Activated CD4-positive, alpha-beta T cell treated with anti-CD3 and anti-CD28 coated beads, Interleukin-10, Interleukin-2, amounts not matched to agents 100 ng/mL and 50 ng/mL, durations not matched to agents 16 hours and 8 hours (primary cell): ENCODE measurements around the gene SLC10A3.
A peak's percentile ranks its signal among the peaks of the same experiment; 100 is the strongest.

Source experiments
- DNase-seq: peaks from one replicate; pipeline ENCODE4 v3.0.0-alpha.2; 2020

SLC10A3 gene

DNA sequence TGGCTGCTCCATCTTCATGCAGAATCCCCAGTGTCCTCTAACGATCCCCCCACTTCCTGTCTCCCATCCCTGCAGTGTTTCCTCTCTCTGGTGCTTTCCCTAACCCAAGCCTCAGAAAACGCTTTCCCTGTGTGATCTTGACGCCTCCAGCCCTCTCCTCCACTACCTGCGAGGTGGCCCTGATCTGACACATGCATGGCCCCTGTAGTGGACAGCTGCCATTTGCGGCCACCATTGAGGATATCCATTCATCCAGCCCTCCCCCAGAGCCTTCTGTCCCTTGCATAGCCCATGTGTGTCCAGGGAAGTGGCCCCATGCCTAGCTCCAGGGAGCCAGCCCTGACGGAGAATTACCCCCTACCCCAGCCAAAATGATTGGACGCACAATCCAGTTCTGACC lies 7.1 kb downstream of the SLC10A3 start:
- no peak for DNase-seq

DNA sequence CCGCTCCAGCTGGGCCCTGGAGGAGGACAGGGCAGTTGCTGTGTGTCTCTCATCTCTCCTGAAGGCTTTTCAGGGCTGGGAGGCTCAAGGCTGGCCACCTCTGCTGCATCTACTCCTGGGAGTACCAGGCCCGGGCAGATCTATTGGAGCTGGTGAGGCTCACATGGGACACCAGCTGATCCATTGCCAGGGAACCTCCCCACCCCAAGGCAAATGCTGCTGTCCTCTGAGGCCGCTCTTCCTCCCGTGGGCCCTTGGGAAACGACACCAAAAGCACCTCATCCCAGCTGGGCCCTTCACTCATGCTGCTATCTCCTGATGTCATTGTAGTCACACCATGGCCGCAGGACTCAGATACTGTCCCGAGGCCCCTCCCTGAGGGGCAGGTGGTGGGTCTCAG lies 7.6 kb downstream of the SLC10A3 start:
- DNase-seq: no peak

DNA sequence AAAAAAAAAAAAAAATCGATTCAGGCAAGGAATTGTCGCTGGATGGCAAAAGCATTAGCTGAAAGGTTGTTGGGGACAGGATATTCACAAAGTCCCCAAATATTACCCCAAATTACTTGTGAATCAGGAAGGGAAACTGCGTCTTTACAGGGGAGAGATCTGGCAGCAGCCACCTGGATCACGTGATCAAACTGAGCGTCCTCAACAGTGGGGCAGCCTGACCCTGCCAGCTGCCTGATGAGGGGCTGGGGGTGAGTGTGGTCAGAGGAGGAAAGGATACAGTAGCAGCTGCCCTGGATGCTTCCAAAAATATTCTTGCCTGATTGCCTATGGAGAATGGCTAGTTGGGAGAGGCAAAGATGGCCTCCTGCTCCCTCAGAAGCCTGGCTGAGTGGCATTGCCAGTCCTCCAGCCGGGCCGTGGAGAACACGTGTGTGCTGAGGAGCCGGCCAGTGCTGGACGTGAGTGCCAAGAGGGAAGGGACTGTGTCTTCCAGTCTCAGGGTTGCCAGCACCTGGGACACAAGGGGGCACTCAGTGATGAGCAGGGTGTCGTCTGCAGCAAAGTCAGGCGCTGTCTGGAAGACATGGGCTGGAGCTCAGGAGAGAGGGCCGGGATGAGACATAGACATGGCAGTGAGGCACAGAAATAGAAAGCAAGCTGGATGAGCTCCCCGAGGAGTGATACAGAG lies 8.4 kb downstream of the SLC10A3 start:
- no peak for DNase-seq

DNA sequence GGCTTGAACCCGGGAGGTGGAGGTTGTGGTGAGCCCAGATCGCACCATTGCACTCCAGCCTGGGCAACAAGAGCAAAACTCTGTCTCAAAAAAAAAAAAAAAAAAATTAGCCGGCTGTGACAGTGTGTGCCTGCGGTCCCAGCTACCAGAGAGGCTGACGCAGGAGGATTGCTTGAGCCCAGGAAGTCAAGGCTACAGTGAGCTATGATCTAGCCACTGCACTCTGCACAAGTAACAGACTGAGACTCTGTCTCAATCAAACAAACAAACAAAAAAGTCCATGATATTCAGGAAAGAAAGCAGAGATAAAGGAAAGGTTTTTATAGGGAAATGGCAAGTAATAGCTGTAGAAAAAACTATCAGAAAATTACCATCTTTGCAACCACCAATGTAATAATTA lies 9.2 kb downstream of the SLC10A3 start:
- no peak for DNase-seq

DNA sequence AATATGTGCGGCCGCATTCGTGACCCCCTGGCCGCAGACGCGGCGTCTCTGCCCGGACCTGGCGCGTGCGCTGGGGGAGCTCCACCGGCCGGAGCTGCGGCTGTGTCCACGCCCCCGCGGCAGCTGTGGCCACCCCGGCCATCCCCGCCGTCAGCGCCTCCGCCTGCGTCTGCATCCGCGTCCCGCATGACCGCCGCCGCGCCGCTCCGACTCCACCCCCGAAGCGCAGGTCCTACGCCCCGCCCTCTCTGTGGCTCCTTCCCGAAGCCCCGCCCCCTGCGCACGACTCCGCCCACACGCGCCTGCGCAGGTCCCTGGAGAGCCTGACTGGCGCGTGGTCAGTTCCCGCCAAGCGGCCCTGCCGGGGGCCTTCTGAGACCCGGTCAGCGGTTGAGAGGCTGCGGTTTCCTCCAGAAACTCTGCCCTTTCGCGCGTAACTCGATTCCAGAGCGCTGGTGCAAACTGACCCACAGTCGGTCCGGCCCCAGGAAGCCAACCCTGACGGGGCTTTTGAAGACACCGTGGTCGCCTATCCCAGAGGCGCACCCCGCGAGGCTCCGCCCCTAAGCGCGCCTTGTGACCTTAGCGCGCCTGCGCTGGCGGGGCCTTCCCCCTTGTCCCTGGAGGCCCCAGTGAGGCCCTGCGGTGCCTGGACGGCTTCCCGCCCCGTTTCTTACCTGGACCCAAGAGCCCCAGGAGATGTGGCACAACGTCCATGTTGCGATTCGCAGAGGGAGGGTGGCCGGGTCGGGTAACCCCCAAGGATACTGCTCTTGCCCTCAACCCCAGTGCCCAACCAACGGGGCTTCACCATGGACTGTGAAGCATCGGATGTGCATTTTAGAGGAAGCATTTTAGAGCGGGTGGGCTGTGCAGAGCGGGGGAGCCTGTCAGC lies 11.5 kb downstream of the SLC10A3 start, which contains the start of gene LAGE3:
TSS of gene LAGE3 (minus strand) at position 554 of the 895 bp plus-strand sequence. CDS start at position 188, 366 bp downstream.
- peak; percentile 95 for DNase-seq

DNA sequence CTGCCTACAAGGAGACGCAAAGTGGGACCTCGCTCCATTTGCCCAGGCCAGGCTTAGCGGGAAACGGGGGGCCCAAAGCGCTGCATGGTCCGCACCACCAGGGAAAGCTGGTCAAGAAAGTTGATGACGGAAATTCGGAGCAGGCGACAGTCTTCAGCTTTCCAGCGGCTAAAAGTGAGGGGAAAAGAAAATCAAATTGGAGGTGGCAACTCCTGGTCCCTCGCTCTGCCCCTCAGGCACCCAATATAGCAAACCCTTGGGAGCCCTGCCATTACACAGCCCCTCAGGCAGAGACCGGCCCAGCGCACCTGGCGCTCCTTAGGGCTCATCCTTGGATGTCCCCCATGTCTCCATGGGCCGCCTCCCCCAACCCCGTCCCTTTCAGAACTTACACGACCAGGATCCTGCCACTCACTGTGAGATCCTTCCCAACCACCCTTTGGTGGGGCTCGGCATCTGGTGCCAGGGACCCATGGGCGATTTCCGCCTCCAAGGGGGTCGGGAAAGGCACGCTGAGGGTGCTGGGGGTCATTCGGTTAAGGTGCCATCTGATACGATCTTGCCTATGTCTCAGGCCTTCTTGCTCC lies 12.4 kb downstream of the SLC10A3 start:
- DNase-seq: no peak

DNA sequence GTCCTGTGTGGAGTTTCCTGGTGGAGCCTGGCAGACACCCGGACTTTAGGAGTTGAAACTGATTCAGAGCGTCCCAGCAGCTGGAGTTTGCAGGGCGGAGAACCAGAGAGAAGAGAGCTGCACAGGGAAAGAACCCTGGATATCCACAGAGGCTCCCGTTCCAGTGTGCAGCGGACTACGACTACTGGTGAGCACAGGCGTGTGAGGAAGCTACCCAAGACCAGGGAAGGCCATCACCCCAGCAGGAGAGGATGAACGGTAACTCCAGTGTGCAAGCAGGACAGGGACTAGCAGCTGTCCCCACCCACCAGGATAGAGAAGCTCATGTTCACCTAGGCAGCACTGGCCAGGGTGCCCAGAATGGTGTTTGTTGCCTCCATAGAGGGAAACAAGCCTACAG lies 13.6 kb downstream of the SLC10A3 start:
- no peak for DNase-seq

DNA sequence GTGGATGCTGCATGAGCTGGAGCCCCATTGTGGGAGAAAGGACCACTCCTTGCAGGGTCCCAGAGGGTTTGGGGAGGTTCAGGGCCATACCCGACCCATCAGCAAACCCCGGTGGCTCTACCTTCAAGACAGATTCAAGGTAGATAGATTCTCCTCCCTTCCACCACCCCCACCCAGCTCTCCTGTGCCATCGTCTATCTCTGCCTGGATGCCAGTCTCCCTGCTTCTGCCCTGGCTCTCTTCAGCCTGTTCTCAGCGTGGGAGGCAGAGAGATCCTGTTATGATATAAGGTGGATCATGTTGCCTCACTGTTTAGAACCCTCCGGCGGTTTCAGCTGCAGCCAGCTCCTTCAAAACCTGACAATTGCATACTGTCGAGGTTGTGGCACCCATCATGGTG lies 16.7 kb downstream of the SLC10A3 start:
- DNase-seq: no peak

DNA sequence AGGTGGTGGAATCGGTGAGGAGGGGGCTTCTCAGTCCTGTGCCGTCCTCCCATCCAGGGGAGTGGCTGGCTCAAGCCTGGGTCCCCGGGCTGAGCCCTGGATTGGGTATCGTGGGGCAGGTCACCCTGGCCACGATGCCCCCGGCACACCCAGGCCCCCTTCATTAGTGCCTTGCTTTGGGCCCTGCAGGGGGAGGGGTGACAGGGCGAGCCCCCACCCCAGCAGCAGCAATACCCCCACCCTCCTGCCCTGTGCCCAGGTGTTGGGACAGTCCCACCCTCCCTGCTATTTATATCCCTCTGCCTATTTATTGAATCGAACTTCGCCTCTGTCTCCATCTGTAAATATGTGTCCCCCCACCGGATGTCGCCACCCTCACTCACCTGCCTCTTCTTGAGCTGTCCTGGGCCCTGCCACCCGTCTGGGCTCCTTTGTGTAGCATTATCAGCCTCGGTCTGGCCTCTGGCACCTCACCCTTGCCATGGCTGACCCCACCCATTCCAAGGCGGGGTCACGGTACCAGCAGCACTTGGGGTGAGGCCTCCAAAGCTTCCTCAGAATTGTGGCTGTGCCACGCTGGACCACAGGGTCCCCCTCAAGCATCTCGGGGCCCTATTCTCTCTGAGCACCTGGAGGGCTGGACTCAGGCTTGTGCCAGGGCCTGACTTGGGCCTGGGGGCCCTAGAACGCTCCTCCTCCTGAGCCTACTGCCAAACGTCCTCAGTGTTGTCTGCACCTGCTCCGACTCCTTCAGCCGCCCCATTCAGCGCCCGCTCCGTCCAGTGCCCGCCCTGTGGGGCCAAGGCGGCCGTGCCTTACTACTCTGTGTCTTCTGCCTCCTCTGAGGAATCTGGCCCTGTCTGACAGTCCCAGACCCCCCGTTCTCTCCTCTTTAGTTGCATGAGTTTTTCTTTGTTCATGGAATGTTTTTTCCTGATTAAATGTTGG lies 17.5 kb downstream of the SLC10A3 start:
- DNase-seq: no peak

DNA sequence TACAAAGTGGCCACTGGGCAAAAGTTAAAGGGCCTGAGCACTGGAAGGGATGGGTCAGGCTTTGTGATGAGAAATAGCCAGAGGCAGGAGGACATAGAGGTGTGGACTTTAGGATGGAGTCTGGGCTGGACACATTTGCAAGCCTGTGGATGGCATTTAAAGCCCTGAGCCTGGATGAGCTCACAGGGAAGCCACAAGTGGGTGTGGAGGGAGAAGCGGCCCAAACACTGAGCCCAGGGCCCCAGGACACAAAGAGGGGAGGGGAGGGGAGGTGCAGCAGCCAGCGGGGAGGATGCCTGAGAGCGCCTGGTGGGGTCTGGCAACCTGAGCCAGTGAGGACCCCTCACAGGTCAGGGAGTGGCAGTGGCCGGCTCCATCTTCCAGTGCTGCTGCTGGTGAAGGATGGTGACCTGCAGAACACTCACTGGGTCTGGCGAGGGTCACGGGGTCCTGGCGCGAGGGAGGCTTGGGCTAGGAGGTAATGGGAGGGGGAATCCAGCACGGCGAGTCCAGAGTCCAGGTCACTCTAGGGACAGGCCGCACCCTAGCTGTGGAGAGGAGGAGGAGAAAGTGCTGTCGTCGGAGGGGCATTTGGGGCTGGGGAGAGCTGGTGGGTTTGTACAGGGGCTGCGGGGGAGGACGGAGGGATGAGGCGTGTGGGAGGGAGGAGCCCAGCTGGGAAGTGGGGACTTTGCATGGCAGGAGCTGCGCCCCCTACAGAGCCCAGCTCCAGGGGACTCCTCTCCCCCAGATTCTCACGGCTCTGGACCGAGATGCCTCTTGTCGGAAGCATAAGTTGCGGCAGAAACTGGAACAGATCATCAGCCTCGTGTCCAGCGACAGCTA lies 18.4 kb downstream of the SLC10A3 start:
- no peak for DNase-seq

DNA sequence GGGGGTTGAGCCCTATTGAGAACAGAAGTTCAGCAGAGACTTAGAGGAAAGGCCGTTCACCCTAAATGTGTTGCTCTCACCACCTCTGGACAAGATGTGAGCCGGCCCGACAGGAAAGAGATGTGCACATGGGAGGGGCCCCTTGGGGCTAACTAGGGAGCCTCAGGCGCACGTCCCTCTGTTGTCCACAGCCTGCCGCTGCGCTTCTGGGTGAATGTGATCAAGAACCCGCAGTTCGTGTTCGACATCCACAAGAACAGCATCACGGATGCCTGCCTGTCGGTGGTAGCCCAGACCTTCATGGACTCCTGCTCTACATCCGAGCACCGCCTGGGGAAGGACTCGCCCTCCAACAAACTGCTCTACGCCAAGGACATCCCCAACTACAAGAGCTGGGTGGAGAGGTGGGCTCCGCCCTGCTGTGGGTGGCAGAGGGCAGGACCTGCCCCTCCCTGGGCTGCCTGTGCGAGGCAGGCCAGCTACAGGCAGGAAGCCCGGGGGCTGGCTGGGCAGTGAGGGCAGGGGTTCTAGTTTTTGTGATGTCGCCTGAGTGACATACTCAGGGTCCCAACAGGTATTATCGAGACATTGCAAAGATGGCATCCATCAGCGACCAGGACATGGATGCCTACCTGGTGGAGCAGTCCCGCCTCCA lies 19.4 kb downstream of the SLC10A3 start:
- no peak for DNase-seq

DNA sequence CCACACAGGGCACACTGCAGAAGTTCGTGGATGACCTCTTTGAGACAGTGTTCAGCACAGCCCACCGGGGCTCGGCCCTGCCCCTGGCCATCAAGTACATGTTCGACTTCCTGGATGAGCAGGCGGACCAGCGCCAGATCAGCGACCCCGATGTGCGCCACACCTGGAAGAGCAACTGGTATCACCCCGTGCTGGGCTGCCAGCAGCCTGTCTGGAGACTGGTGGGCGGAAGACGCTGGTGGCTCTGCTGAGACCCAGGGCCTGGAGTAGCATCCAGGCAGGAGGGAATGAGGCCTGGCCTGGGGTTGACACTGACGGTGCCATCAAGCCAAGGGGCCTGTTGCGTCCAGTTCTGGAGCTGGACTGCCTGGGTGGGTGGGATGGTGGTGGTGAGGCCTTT lies 20.0 kb downstream of the SLC10A3 start:
- DNase-seq: no peak

DNA sequence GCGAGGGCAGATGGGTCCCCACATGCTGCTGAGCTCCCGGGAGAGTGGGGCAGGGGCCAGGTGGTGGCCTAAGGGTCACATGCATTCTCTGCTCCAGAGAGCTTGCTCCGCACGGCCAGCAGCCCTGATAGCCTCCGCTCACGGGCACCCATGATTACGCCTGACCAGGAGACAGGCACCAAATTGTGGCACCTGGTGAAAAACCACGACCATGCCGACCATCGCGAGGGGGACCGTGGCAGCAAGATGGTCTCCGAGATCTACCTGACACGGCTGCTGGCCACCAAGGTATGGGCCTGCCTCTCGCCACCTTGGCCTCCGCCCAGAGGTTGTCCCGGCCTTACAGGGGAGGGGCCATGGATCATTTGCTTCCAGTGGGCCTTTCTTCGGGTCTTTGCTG lies 20.5 kb downstream of the SLC10A3 start:
- DNase-seq: no peak

DNA sequence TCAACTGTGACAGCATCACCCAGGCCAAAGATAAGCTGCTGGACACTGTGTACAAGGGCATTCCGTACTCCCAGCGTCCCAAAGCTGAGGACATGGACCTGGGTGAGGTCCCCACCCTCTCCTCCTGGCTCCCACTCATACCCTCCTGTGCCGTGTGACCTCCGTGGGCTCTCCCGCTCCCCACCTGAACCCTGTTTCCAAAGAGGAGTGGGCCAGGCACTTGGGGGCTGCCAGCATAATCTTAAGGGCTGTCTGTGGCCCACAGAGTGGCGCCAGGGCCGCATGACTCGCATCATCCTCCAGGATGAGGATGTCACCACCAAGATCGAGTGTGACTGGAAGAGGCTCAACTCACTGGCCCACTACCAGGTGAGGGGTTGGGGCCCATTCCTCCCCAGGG lies 21.3 kb downstream of the SLC10A3 start:
- no peak for DNase-seq

DNA sequence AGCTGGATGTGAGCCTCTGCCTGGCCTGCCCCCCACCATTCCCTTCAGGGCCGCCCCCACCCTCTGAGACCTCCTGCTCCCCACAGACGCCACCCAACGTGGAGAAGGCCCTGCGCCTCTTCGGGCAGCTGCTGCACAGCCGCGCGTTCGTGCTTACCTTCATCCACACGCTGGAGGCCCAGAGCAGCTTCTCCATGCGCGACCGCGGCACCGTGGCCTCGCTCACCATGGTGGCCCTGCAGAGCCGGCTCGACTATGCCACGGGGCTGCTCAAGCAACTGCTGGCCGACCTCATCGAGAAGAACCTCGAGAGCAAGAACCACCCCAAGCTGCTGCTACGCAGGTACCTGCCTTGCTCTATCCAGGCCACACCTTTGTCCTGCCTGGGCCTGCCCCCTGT lies 22.2 kb downstream of the SLC10A3 start:
- no peak for DNase-seq

DNA sequence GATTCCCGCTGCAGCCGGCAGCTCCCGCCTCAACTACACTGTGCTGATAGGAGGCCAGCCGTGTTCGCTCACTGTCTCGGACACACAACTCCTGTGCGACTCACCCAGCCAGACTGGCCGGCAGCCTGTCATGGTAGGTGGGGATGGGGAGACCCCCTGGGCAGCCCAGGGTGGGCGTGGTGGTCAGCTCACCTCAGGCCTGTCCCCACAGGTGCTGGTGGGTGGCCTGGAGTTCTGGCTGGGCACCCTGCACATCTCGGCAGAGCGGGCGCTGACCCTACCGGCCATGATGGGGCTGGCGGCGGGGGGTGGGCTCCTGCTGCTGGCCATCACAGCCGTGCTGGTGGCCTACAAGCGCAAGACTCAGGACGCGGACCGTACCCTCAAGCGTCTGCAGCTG lies 22.9 kb downstream of the SLC10A3 start:
- no peak for DNase-seq

DNA sequence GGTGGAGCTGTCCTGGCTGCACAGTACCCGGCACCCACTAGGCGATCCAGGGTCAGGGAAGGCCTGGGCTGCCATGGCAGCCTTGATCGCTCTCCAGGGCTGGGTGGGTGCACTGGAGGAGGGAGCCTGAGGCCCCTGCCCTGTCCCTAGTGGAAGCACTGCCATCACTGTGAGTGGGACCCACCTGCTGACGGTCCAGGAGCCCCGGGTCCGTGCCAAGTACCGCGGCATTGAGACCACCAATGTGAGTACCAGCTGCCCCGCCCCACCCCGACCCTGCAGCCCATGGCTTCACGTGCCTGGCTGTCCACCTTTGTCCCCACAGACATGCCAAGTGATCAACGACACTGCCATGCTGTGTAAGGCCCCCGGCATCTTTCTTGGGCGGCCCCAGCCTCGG lies 23.5 kb downstream of the SLC10A3 start:
- DNase-seq: no peak

DNA sequence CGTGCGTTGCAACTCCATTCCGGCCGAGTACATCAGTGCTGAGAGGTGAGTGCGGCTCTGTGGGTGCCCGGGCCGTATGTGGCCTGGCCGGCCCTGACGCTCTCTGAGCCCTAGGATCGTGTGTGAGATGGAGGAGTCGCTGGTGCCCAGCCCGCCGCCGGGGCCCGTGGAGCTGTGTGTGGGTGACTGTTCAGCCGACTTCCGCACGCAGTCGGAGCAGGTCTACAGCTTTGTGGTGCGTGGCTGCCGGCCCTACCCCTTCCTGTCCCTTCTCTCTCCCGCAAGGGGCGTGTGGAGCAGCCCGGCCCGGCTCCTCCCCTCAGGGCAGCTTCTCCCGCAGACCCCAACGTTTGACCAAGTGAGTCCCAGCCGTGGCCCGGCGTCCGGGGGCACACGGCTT lies 24.4 kb downstream of the SLC10A3 start:
- no peak for DNase-seq

DNA sequence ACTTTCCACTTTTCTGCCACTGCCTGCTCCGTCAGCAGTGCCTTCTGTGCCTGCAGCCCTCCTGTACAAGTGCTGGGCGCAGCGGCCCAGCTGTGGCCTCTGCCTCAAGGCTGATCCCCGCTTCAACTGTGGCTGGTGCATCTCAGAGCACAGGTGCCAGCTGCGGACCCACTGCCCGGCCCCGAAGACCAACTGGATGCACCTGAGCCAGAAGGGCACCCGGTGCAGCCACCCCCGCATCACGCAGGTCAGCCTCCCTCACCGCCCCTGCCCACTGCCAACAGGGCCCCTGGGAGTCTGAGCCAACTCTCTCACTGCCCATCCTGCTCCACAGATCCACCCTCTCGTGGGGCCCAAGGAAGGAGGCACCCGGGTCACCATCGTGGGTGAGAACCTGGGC lies 24.8 kb downstream of the SLC10A3 start:
- no peak for DNase-seq

DNA sequence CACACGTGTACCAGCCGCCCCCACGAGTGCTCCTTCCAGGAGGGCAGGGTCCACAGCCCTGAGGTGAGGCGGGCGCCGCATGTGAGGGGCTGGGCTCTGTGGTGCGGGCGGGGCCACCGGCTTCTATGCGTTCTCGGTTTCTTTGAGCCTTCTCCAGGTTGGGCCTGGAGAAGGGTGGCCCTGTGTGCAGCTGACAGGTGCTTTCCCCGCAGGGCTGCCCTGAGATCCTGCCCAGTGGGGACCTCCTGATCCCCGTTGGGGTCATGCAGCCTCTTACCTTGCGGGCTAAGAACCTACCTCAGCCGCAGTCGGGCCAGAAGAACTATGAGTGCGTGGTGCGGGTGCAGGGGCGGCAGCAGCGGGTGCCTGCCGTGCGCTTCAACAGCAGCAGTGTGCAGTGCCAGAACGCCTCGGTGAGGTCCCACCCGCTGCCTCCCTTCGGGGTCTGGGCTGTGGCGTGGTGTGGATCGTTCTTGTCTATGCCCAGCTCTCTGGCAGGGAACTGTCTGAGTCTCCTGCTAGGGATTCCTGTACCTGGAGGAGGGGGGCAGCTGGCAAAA lies 25.5 kb downstream of the SLC10A3 start:
- no peak for DNase-seq
